Gastrocnemius medialis (tissue), 4 donors: ENCODE measurements around the gene PANK4. TPM values are rescaled to one million over a fixed set of nuclear protein-coding genes. Genes with fewer than 3 reads are reported as not detected.

Experiments
- ATAC-seq, 2 donors: fragments of 150-250 bp; one replicate each; pipeline ENCODE4 v1.9.1; 2016
- DNase-seq, 2 donors: peaks; one replicate each; pipeline ENCODE4 v3.0.0-alpha.2; 2019
- H3K27ac ChIP-seq, 4 donors: fragments of 200-600 bp; sonication (generic); 1 replicate in 1 of 4; 2 replicates in 3 of 4; pipeline ENCODE4 v1.5.1; 2016 to 2018; ENCODE audit warnings: mild to moderate bottlenecking in 2 of 4, moderate library complexity in 1 of 4
- H3K27me3 ChIP-seq, 3 donors: fragments of 200-600 bp; sonication (generic) in 2 of 3; 1 replicate in 1 of 3; 2 replicates in 2 of 3; pipeline versions ENCODE4 v1.5.1 to v1.6.0; 2016 to 2019; ENCODE audit warnings: mild to moderate bottlenecking in 1 of 3, moderate library complexity in 1 of 3
- H3K36me3 ChIP-seq, 2 donors: fragments of 200-600 bp; sonication (generic) in 1 of 2; one replicate each; pipeline ENCODE4 v1.5.1; 2017 to 2018
- H3K4me1 ChIP-seq, 2 donors: fragments of 200-600 bp; sonication (generic) in 1 of 2; one replicate each; pipeline ENCODE4 v1.5.1; 2016 to 2017; ENCODE audit warnings: mild to moderate bottlenecking in 2 of 2
- H3K4me3 ChIP-seq, 4 donors: fragments of 200-600 bp; sonication (generic) in 3 of 4; 1 replicate in 1 of 4; 2 replicates in 3 of 4; pipeline ENCODE4 v1.5.1; 2016 to 2019; ENCODE audit warnings: mild to moderate bottlenecking in 2 of 4
- H3K9me3 ChIP-seq, 3 donors: fragments of 200-600 bp; sonication (generic) in 2 of 3; 1 replicate in 1 of 3; 2 replicates in 2 of 3; pipeline ENCODE4 v1.5.1; 2016 to 2019
- CTCF ChIP-seq, 5 experiments: fragments of 450-650 bp in 3 of 5; fragments of 200-600 bp in 2 of 5; sonication (generic) in 2 of 5; IDR thresholded peaks in 4 of 5; conservative IDR thresholded peaks in 1 of 5; 1 replicate in 4 of 5; 2 replicates in 1 of 5; pipeline ENCODE4 v1.5.1; 2016 to 2019; ENCODE audit warnings: antibody characterized with exemption in 5 of 5, mild to moderate bottlenecking in 3 of 5, moderate library complexity in 3 of 5
- POLR2A ChIP-seq, 2 donors: fragments of 450-650 bp; IDR thresholded peaks; one replicate each; pipeline ENCODE4 v1.6.1; 2017; ENCODE audit warnings: antibody characterized with exemption in 2 of 2, mild to moderate bottlenecking in 2 of 2, moderate library complexity in 2 of 2
- in situ Hi-C, 4 donors: fragments of 200-750 bp; cut with MboI; loops; one replicate each; pipeline versions ENCODE4 v1.15.0 to v1.8.0; 2017; ENCODE audit warnings: low sequenced_read_pairs in 4 of 4
- intact Hi-C: fragments of 100-400 bp; cut with DNase I; formaldehyde crosslinking; loops from one replicate; pipeline ENCODE4 v1.15.1; 2023; ENCODE audit warnings: low total_unique reads
- total RNA-seq, 4 donors: library from RNA; depleted of rRNA; stranded (reverse); fragments of >200 nt; gene quantifications; one replicate each; pipeline versions ENCODE4 v1.1.0 to v1.2.3, GENCODE V29; 2016

Gene PANK4
- total RNA-seq, 4 donors from 2014 or later = 27.5 to 54.2 (median 38.5) TPM

- no peaks in the 10 kb centered on the region for H3K36me3 ChIP-seq
- DNase-seq (no peak), ATAC-seq (no peak)
- H3K4me1 ChIP-seq = peaks cover under 1 to 5% of the 10 kb centered on the region in 2 donors
- in situ Hi-C loops = no loop called here
- no peak overlapping the region for H3K4me3 ChIP-seq
- no peaks in the 10 kb centered on the region for H3K9me3 ChIP-seq
- intact Hi-C loops = no loop called here
- H3K27me3 ChIP-seq = peaks cover 0 to 8% (median 4%) of the 10 kb centered on the region in 3 donors
- no peak overlapping the region for H3K27ac ChIP-seq
- TF ChIP-seq CTCF (IDR thresholded peaks at IDR 0.05 in 4 of 5, conservative IDR thresholded peaks at IDR 0.05 in 1 of 5) (no peak), POLR2A (IDR thresholded peaks at IDR 0.05) (no peak)
Measured at GRCh38 chr1:2561898-2562895, 35.8 kb upstream of the PANK4 start.

- no peaks in the 10 kb centered on the region for H3K36me3 ChIP-seq
- peaks cover 0 to 2% (median 0%) of the 10 kb centered on the region in 3 donors for H3K27me3 ChIP-seq
- H3K4me3 ChIP-seq = no peak overlapping the region
- DNase-seq = no peak
- ATAC-seq = no peak
- intact Hi-C loops = no loop called here
- TF ChIP-seq POLR2A (IDR thresholded peaks at IDR 0.05) = no peak
- TF ChIP-seq CTCF (IDR thresholded peaks at IDR 0.05 in 4 of 5, conservative IDR thresholded peaks at IDR 0.05 in 1 of 5) = no peak
- H3K4me1 ChIP-seq = peaks cover 7 to 8% of the 10 kb centered on the region in 2 donors
- no peaks in the 10 kb centered on the region for H3K9me3 ChIP-seq
- H3K27ac ChIP-seq = no peak overlapping the region
- in situ Hi-C loops = no loop called here
Measured at GRCh38 chr1:2561446-2561845, 35.0 kb upstream of the PANK4 start.

- no peak overlapping the region for H3K4me3 ChIP-seq
- TF ChIP-seq CTCF (IDR thresholded peaks at IDR 0.05 in 4 of 5, conservative IDR thresholded peaks at IDR 0.05 in 1 of 5) (no peak), POLR2A (IDR thresholded peaks at IDR 0.05) (no peak)
- peaks cover 7 to 17% of the 10 kb centered on the region in 2 donors for H3K4me1 ChIP-seq
- no peaks in the 10 kb centered on the region for H3K9me3 ChIP-seq
- H3K36me3 ChIP-seq = no peaks in the 10 kb centered on the region
- intact Hi-C loops = no loop called here
- H3K27ac ChIP-seq = no peak overlapping the region
- ATAC-seq (no peak), DNase-seq (no peak)
- in situ Hi-C loops = no loop called here
- peaks cover 0 to 4% (median 0%) of the 10 kb centered on the region in 3 donors for H3K27me3 ChIP-seq
Measured at GRCh38 chr1:2560299-2561073, 34.1 kb upstream of the PANK4 start.

GRCh38 chr1:2559509-2560298, 33.3 kb upstream of the PANK4 start:
- in situ Hi-C loops = no loop called here
- no peak for DNase-seq
- Histone ChIP-seq H3K4me3 (no peak overlapping the region), H3K27me3 (peaks cover 0 to 4% (median 0%) of the 10 kb centered on the region in 3 donors), H3K36me3 (no peaks in the 10 kb centered on the region), H3K4me1 (peaks cover 7 to 21% of the 10 kb centered on the region in 2 donors), H3K27ac (no peak overlapping the region), H3K9me3 (no peaks in the 10 kb centered on the region)
- no peak for TF ChIP-seq POLR2A (IDR thresholded peaks at IDR 0.05)
- intact Hi-C loops = loop anchor here (10.0 kb wide), 1 partner anchor 85 kb away; no protein-coding TSS in a partner anchor
- ATAC-seq = no peak
